ENCODE measurements around the gene PGLYRP2. TPM values are rescaled to one million over a fixed set of nuclear protein-coding genes. Genes with fewer than 3 reads are reported as not detected.

Gene PGLYRP2
- total and polyA plus RNA-seq, 2 of the 13 experiments (the other 11 are each of a cell fraction or from before 2014, with no cell fraction given) = 0.04 to 1.0 TPM

GRCh38 chr19:15438124-15438496, 41.2 kb downstream of the PGLYRP2 start (continued):
- TF ChIP-seq ZSCAN12 (CRISPR knock-in tag; IDR thresholded peaks at IDR 0.05) (no peak), ZNF691 (CRISPR knock-in tag; IDR thresholded peaks at IDR 0.05; ENCODE audit: borderline replicate concordance, low read depth) (no peak), MAFF (IDR thresholded peaks at IDR 0.05; ENCODE audit: low read depth, low read length) (no peak), IRX3 (CRISPR knock-in tag; IDR thresholded peaks at IDR 0.05; ENCODE audit: borderline replicate concordance, low read depth) (no peak), ATRX (CRISPR knock-in tag; IDR thresholded peaks at IDR 0.05; ENCODE audit: borderline replicate concordance) (no peak), THYN1 (CRISPR knock-in tag; IDR thresholded peaks at IDR 0.05; ENCODE audit: borderline replicate concordance, low read depth) (no peak), ZGPAT (CRISPR knock-in tag; IDR thresholded peaks at IDR 0.05) (no peak), MYNN (CRISPR knock-in tag; IDR thresholded peaks at IDR 0.05; ENCODE audit: low read depth) (no peak)
- TF ChIP-seq, protein P1, sequence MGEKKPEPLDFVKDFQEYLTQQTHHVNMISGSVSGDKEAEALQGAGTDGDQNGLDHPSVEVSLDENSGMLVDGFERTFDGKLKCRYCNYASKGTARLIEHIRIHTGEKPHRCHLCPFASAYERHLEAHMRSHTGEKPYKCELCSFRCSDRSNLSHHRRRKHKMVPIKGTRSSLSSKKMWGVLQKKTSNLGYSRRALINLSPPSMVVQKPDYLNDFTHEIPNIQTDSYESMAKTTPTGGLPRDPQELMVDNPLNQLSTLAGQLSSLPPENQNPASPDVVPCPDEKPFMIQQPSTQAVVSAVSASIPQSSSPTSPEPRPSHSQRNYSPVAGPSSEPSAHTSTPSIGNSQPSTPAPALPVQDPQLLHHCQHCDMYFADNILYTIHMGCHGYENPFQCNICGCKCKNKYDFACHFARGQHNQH (CRISPR knock-in tag; IDR thresholded peaks at IDR 0.05) = no peak
